NCI-H526 treated with DMSO at 0.1 percent for 48 hours (cell line): ENCODE data around the gene ZSCAN20.

Source experiments
- DNase-seq: peaks from one replicate; lab custom pipeline; 2025; lab: John Stamatoyannopoulos, UW

The ZSCAN20 gene

DNA sequence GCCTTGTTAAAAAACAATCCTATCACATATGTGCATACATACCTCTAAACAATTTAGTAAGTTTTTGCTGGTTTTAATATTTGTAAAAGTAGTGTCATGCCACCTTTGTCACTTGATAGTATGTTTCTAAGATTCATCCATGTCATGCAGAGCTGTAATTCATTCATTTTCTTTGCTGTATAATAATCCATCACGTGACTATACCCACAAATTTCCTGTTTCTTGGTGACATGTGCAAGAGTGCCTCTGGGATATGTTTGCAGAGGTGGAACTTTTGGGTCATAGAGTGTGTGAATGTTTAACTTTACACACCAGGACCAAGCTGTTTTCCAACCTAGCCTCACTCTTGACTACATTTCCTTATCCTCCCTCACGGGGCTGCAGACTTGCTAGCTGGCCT, 62.9 kb downstream of the ZSCAN20 start:
- DNase-seq, result no peak

DNA sequence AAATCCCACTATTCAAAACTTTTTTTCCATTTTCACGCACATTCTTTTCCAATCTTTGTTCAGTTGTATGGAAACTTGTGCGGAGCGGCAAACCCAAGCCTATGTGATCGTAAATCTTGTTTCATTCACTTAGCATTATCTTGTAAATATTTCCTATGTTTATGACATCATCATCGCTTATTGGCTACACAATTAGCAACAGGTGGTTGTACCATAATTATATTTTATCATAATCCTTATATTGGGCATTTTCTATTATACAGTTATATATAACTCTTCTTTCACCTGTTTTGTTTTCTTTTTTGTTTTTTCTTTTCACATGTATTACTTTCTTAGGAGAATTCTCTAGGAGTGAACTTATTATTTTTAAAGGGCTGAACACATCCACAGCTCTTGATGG, 65.4 kb downstream of the ZSCAN20 start:
- no peak for DNase-seq

DNA sequence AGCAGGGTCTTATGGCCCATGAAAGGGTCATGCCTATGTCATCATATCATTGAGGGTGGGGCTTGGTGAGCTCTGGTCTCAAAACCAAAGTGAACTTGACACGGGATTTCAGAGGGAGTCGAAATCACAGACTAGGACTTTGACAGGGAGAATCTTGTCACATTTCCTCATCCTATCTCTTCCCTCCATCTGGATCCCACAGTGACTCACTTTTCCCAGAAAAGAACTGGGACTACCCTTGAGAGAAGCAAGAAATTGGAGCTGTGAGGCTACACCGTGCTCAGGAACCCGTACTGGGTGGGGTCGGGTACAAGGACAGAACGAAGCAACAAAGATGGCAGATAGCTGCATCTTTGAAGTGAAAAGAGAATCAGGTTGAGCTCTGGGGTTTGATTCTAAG, 69.5 kb downstream of the ZSCAN20 start:
- DNase-seq, result no peak
